Breast epithelium (tissue), 4 donors: ENCODE results near the gene TTC9B. TPM values are rescaled to one million over a fixed set of nuclear protein-coding genes. Genes with fewer than 3 reads are reported as not detected.

ENCODE experiments used
- DNase-seq, 2 donors: peaks; one replicate each; pipeline ENCODE4 v3.0.0-alpha.2; 2019; ENCODE audit warnings: low spot score in 2 of 2
- H3K27ac ChIP-seq, 2 donors: fragments of 200-600 bp; sonication (generic) in 1 of 2; one replicate each; pipeline ENCODE4 v1.5.1; 2016 to 2019; ENCODE audit warnings: mild to moderate bottlenecking in 1 of 2
- H3K27me3 ChIP-seq, 2 donors: fragments of 200-600 bp; sonication (generic) in 1 of 2; one replicate each; pipeline versions ENCODE4 v1.5.1 to v1.6.0; 2017 to 2019; ENCODE audit warnings: control low read depth in 1 of 2, mild to moderate bottlenecking in 1 of 2
- H3K36me3 ChIP-seq: fragments of 200-600 bp; one replicate; pipeline ENCODE4 v1.5.1; 2019
- H3K4me1 ChIP-seq, 2 donors: fragments of 200-600 bp; sonication (generic); one replicate each; pipeline ENCODE4 v1.5.1; 2016 to 2019; ENCODE audit warnings: control low read depth in 1 of 2
- H3K4me3 ChIP-seq, 3 donors: fragments of 200-600 bp; sonication (generic); 1 replicate in 2 of 3; 2 replicates in 1 of 3; pipeline ENCODE4 v1.5.1; 2016 to 2019; ENCODE audit warnings: mild to moderate bottlenecking in 3 of 3, moderate library complexity in 2 of 3
- H3K9me3 ChIP-seq, 2 donors: fragments of 200-600 bp; sonication (generic) in 1 of 2; one replicate each; pipeline ENCODE4 v1.5.1; 2016 to 2019; ENCODE audit warnings: control low read depth in 1 of 2
- POLR2A ChIP-seq: fragments of 450-650 bp; IDR thresholded peaks from one replicate; pipeline ENCODE4 v1.6.1; 2016; ENCODE audit warnings: antibody characterized with exemption, mild to moderate bottlenecking, moderate library complexity
- POLR2AphosphoS5 ChIP-seq, 3 donors: sonication (generic); formaldehyde crosslinking; IDR thresholded peaks; one replicate each; pipeline ENCODE4 v1.6.1; 2017; ENCODE audit warnings: antibody characterized with exemption in 3 of 3
- intact Hi-C: fragments of 100-400 bp; cut with DNase I; formaldehyde crosslinking; loops from one replicate; pipeline ENCODE4 v1.15.1; 2023; ENCODE audit warnings: low total_unique reads
- total RNA-seq, 3 donors: library from RNA; depleted of rRNA; stranded (reverse); fragments of >200 nt; gene quantifications; one replicate each; pipeline ENCODE4 v1.1.0, GENCODE V29; 2016
- TF ChIP-seq, protein P1 (sequence below), 3 donors: fragments of 450-650 bp; IDR thresholded peaks; one replicate each; pipeline ENCODE4 v1.5.1; 2016 to 2017; ENCODE audit warnings: antibody characterized with exemption in 3 of 3, mild to moderate bottlenecking in 3 of 3, moderate library complexity in 3 of 3

Gene TTC9B
- total RNA-seq, 3 donors from 2014 or later = 0.29 TPM; not detected in 2

GRCh38 chr19:40205760-40206159 is 12.4 kb downstream of the TTC9B start:
- TF ChIP-seq, protein P1, sequence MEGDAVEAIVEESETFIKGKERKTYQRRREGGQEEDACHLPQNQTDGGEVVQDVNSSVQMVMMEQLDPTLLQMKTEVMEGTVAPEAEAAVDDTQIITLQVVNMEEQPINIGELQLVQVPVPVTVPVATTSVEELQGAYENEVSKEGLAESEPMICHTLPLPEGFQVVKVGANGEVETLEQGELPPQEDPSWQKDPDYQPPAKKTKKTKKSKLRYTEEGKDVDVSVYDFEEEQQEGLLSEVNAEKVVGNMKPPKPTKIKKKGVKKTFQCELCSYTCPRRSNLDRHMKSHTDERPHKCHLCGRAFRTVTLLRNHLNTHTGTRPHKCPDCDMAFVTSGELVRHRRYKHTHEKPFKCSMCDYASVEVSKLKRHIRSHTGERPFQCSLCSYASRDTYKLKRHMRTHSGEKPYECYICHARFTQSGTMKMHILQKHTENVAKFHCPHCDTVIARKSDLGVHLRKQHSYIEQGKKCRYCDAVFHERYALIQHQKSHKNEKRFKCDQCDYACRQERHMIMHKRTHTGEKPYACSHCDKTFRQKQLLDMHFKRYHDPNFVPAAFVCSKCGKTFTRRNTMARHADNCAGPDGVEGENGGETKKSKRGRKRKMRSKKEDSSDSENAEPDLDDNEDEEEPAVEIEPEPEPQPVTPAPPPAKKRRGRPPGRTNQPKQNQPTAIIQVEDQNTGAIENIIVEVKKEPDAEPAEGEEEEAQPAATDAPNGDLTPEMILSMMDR (IDR thresholded peaks at IDR 0.05) = no peak
- TF ChIP-seq POLR2AphosphoS5 (IDR thresholded peaks at IDR 0.05) (no peak), POLR2A (no peak)
- intact Hi-C loops = no loop called here
- no peak for DNase-seq
- Histone ChIP-seq H3K27me3 (no peaks in the 10 kb centered on the region), H3K4me1 (no peaks in the 10 kb centered on the region), H3K27ac (no peak overlapping the region), H3K36me3 (no peaks in the 10 kb centered on the region), H3K4me3 (no peak overlapping the region), H3K9me3 (peaks cover 6 to 8% of the 10 kb centered on the region in 2 donors)

DNA sequence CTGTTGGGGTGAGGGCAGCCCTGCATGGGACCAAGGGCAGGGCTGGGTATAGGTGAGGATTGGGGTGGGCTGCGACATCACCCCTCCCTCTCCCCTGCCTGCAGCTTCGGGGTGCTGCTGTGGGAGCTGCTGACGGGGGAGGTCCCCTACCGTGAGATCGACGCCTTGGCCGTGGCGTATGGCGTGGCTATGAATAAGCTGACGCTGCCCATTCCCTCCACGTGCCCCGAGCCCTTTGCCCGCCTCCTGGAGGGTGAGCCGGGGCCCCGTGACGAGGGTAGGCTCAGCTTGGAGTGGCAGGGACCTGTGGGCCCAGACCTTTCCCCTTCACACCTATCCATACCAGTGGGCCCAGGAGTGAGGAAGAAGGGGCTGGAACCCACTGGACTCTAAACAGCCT is 13.8 kb downstream of the TTC9B start:
- H3K4me1 ChIP-seq = no peaks in the 10 kb centered on the region
- H3K9me3 ChIP-seq = peaks cover 6 to 8% of the 10 kb centered on the region in 2 donors
- intact Hi-C loops = no loop called here
- H3K36me3 ChIP-seq = no peaks in the 10 kb centered on the region
- TF ChIP-seq POLR2AphosphoS5 (IDR thresholded peaks at IDR 0.05) (no peak), POLR2A (no peak)
- TF ChIP-seq, protein P1 (IDR thresholded peaks at IDR 0.05) = no peak
- DNase-seq = no peak
- H3K4me3 ChIP-seq = no peak overlapping the region
- no peaks in the 10 kb centered on the region for H3K27me3 ChIP-seq
- no peak overlapping the region for H3K27ac ChIP-seq

DNA sequence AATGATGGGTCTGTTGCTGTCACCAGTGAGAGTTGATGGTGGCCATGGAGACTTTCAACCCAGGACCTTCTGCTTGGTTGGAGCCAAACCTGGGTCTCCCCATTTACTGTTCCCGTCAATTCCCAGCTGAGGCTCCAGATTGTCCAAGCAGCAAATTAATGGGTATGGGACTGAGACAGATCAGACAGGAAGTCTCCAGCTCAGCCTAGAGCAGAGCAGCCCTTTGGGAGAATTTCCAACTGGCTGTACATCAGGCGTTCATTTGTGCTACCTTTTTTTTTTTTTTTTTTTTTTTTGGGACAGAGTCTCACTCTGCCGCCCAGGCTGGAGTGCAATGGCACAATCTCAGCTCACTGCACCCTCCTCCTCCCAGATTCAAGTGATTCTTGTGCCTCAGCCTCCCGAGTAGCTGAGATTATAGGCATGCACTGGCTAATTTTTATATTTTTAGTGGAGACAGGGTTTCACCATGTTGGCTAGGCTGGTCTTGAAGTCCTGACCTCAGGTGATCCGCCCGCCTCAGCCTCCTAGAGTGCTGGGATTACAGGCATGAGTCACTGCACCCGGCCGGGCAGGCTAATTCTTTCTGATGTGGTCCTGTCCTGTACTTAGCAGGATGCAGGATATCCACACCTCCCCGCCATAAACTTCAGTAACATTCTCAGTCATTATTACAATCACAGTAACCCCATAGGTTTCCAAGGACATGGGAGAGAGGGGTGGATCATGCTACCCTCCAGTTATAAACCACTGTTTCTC is 17.7 kb downstream of the TTC9B start:
- no peak overlapping the region for H3K27ac ChIP-seq
- TF ChIP-seq POLR2A = no peak
- TF ChIP-seq POLR2AphosphoS5 (IDR thresholded peaks at IDR 0.05) = no peak
- TF ChIP-seq, protein P1 (IDR thresholded peaks at IDR 0.05) = no peak
- H3K27me3 ChIP-seq = no peaks in the 10 kb centered on the region
- intact Hi-C loops = no loop called here
- no peaks in the 10 kb centered on the region for H3K36me3 ChIP-seq
- no peak for DNase-seq
- H3K4me1 ChIP-seq = no peaks in the 10 kb centered on the region
- H3K4me3 ChIP-seq = no peak overlapping the region
- peaks cover 6 to 8% of the 10 kb centered on the region in 2 donors for H3K9me3 ChIP-seq

DNA sequence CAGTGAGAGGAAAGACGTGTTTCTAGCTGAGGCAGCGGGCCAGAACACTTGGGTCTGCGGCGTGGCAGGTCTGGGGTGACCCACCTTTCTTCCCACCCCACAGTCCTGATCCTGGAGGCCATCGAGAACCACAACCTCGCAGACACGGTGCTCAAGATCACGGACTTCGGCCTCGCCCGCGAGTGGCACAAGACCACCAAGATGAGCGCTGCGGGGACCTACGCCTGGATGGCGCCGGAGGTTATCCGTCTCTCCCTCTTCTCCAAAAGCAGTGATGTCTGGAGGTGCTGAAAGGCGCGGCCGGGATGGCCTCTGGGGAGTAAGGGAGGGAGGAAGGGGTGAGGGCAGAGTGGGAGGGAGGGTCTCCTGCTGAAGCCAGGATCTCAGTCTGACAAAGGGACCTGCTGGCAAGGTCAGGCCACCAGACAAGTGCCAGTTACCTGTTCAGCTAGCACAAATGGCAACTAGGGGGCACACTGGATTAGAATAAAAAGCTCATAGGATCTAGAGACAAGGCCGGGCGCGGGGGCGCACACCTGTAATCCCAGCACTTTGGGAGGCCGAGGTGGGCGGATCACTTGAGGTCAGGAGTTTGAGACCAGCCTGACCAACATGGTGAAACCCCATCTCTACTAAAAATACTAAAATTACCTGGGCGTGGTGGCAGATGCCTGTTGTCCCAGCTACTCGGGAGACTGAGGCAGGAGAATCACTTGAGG is 19.8 kb downstream of the TTC9B start:
- Histone ChIP-seq H3K27ac (no peak overlapping the region), H3K9me3 (no peaks in the 10 kb centered on the region), H3K36me3 (no peaks in the 10 kb centered on the region), H3K27me3 (no peaks in the 10 kb centered on the region), H3K4me3 (no peak overlapping the region), H3K4me1 (no peaks in the 10 kb centered on the region)
- intact Hi-C loops = no loop called here
- DNase-seq = no peak
- TF ChIP-seq POLR2A = no peak
- TF ChIP-seq POLR2AphosphoS5 (IDR thresholded peaks at IDR 0.05) = no peak
- TF ChIP-seq, protein P1 (IDR thresholded peaks at IDR 0.05) = no peak

DNA sequence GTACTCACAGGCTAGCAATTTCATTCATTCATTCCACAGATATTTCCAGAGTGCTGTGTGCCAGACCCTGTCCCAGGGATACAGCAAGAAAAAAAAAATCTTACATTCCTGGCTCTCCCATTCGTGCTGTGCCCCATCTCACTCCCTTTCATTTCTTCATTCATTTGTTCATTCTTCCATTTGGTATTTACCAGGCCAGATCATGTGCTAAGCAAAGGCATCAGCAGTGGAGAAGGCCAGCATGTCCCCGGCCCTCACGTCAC is 24.7 kb downstream of the TTC9B start:
- no peak overlapping the region for H3K27ac ChIP-seq
- intact Hi-C loops = no loop called here
- DNase-seq = no peak
- no peaks in the 10 kb centered on the region for H3K27me3 ChIP-seq
- no peaks in the 10 kb centered on the region for H3K36me3 ChIP-seq
- H3K9me3 ChIP-seq = no peaks in the 10 kb centered on the region
- no peak for TF ChIP-seq POLR2AphosphoS5 (IDR thresholded peaks at IDR 0.05)
- TF ChIP-seq, protein P1 (IDR thresholded peaks at IDR 0.05) = no peak
- TF ChIP-seq POLR2A = no peak
- H3K4me3 ChIP-seq = no peak overlapping the region
- H3K4me1 ChIP-seq = peaks cover 0 to 10% of the 10 kb centered on the region in 2 donors
